Retina (tissue), 1 donor: ENCODE results near the gene RBSN.

ENCODE experiments used
- DNase-seq: peaks from one replicate; pipeline ENCODE4 v3.0.0-alpha.2; 2016

The RBSN gene

DNA sequence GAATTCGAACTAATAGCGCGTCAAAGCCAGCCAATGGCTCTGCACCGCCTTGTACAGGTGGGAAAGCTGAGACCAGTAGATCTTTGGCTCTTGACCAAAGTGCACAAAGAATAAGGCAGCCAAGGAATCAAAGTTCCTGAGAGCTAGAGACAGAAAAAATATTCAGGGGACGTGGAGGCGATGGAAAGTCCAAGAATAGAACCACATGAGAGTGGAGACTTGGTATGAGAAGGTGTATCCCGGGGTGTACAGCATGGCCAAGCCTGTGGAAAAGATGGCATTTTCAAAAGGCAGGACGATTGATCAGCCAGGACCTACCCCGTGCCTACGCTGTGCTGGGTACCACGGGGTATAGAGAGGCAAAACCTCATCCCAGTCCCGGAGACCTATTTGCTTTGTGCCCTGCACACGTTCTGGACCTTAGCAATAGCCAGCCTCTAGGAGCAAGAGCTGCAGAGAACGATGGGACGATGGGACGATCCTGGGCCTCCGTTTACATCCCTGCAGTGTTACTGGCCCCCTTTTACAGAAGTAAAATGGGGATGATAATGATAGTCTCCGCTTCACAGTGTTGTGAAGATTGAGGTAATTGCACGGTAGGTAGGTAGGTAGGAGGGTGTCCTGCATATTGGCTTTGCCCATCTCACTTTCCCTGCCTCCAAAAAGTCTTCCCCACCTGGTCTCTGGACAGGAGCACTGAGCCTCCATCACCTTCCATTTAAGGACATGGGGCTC lies 583 bp upstream of the RBSN start:
- DNase-seq: no peak

DNA sequence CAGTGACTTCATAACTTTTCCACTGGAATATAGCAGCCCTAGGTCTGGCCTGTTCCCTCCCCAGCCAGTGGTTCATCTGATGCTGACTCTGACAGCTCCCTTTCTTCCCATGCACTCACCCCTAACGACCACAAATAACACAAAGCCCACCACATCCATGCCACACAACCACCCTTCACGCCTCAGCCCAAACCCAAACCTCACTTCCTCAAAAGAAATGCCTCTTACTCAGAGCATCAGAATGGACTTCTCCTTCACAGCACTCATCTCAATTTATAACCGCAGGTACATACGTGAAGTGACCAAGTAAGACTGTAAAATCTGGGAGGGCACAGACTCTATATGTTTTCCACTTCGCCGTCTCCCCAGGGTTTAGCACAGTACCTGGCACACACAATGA lies 1.1 kb downstream of the RBSN start:
- DNase-seq: no peak

DNA sequence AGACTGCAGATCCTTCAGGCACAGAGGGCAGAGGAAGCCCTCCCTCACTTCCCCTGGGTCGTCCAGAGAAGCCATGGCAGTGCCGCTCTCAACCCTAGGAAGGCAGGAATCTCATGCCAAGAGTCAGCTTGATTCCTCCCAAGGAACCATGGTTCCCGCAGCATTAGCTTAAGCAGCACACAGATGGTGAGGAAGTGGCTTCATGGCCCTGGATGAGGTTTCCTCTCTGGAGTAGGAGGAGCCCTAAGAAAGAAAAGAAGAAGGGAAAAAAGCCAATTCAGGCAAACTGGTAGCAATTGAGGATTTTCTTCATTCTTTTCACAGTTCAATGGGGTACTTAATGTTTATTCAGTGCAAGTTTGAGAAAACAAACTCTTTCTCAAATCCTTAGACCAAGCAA lies 2.9 kb downstream of the RBSN start:
- DNase-seq: no peak

DNA sequence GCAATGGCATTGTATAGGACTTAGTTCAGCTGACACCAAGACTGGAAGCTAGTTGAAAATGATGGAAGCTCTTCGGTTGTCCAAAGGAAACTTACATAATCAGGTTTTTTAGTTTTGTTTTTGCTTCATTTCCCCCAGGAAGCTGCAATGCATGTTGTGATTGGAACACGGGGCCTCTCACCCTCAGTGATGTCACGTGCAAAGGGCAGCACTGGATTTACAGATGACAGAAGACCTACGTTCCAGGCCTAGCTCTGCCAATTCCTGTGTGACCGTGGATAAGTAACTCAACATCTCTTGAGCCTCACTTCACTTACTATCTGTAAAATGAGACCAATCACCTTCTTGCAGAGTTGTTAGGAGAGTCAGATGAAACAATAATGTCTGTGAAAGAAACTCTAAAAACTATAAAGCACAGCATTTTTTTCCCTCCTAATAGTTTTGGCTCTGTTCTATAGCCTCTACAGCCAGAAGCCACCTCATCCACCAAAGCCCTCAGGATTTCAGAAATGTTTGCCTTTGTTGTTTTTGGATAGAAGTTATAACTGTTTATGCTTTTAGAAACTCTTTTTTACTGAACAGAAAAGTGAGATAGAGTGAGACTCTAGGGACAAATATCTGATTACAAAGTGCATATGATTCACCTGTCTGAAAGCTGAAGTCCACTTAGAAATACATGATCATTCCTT lies 4.6 kb downstream of the RBSN start:
- DNase-seq: no peak

DNA sequence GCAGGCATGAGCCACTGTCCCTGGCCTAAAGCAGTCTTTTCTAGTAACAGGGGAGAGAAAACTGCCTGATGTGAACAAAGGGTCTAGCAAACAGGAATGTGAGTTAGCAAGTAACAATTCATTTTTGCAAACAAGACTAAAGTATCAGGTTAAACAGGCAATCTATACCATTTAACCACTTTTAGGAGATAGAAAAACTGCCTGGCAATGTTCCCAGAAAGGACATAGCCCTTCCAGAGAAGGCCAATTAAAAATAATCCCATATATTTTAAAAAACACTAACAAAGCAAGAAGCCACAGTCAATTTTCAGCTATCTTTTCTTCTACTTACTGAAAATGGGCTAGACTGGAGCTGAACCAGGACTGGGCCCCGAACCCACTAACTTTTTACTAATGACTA lies 6.3 kb downstream of the RBSN start:
- no peak for DNase-seq

DNA sequence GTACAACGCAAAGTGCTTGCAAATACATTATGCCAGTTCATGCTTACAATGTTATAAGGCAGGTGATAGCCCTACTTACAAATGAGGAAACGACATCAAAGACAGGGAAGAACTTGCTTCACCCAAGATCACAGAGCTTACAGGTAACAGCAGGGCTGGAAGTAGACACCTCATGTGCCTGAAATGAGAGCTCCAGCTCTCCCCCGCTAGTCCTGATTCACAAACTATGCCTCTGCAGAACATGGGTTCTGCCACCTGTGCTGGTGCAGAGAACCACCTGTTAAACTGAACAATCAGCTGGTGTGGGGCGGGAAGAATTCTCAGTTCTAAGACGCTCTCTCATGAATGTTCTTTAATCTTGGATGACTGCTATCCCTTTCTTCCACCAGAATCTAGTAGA lies 7.4 kb downstream of the RBSN start:
- DNase-seq: no peak

DNA sequence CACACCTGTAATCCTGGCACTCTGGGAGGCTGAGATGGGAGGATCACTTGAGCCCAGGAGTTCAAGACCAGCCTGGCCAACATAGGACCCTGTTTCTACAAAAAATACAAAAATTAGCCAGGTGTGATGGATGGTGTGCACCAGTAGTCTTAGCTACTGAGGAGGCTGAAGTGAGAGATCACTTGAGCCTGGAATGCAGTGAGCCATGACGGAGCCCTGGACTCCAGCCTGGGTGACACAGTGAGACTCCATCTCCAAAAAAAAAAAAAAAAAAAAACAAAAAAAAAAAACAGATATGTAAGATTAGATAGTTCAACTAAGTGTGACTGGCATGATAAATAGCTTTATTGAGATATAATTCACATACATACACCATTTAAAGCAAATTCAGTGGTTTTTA lies 9.7 kb downstream of the RBSN start:
- no peak for DNase-seq

DNA sequence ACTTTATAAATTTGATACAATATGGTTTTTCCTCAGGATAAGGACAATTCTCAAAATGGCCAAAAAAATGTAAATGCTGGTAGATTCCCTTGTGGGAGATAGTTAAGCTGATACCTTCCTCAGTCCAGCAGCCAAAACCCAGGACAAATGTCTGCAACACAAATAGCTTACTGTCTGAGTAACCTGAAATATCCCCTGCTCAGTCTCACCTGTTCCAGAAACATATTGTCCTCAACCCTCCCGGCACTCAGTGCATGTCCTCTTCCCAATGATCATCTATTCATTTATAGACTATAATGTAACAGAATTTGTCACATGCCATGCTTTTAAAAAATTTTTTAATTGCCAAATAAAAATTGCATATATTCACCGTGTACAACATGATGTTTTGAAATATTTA lies 12.2 kb downstream of the RBSN start:
- DNase-seq: no peak

DNA sequence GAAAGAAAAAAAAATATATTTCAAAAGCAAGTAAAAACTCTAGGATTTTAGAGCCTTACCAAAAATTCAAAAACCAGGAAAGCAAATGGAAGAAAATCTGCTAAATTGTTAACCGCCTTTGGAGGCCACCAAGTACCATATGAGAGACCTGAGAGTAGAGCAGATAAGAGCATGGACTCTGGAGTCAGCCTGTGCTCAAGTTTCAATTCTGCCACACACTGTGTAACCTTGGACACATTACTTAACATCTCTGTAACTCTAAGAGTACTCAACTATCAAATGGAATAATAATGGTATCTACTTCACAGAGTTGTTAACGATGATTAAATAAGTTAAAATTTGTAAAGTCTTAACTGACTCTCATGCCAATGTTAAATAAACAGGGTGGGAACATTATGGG lies 12.7 kb downstream of the RBSN start:
- no peak for DNase-seq

DNA sequence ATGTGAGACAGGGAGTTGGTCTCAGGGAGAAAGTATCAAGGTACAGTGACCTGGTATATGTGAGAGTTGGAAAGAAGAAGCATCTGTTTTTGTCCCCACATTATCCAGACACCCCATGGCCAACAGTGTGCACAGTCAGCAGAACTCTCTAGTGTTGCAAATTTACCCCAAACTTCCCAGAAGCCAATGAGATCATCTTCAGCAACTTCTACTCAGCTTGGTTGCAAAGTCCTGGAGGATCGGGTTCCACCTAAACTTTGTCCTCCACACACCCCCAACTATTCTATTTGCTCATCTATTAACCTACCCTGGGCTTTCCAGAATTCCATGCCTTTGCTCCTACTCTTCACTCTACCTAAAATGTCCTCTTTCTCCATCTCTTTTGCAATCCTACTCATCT lies 15.7 kb downstream of the RBSN start:
- no peak for DNase-seq

DNA sequence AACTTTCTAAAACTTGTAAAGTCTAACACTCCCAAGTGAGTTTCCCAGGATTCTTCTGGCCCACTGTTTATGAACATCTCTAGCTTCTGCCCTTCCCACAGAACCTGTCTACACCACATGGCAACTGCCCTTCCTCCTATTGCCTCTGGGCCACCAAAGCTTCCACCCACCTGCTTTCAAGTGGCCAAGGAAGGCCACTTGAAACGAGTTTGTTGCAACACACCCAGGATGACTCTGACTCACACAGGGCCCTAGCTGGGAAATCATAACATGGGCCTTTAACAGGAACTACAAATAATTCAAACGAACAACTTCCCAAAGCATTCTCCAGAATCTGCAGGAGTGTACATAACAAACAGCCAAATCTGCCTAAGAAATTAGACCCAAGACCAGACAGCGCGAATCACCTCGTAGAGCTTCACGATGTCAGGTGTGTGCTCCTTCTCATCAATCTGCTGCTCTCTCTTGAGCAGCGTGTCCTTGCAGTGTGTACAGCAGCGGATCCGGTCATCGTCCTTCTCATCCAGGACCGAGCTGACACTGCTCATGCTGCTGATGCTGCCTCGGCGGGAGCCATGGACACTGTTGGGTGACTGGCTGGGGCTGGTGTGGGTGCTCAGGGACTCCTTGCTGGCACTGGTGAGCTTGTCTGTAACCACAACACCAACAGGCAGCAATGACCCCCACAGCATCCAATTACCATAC lies 16.8 kb downstream of the RBSN start:
- no peak for DNase-seq

DNA sequence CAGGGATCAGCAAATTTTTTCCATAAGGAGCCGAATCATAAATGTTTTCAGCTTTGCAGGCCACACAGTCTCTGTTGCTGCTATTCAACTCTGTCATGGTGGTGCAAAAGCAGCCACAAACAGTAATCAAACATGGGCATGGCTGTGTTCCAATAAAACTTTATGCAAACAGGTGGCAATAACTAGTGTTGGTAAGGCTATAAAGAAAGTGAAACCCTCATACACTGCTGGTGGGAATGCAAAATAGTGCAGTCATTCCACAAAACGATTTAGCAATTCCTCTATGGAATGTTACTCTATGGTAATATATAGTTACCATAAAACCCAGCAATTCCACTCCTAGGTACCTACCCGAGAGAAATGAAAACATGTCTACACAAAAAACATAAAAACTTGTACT lies 19.9 kb downstream of the RBSN start:
- DNase-seq: no peak

DNA sequence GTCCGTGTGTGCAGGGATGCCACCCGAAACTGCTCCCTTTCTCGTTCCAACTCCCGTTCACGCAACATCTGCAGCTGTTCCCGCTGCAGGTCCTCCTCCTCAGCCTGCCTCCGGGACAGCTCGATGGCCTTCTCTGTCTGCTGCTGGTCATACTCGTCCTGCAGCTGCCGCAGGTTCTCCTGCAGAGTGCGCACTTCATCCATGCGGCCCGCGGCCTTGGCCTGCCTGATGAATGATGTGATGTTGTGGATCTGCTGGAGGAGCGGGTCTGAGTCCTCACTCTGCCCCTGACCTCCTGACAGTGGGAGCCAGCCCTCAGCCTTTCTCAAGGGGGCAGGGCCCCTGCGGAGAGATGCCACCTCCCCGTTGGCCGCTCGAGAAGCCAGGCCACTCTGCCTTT lies 24.4 kb downstream of the RBSN start:
- DNase-seq: no peak

DNA sequence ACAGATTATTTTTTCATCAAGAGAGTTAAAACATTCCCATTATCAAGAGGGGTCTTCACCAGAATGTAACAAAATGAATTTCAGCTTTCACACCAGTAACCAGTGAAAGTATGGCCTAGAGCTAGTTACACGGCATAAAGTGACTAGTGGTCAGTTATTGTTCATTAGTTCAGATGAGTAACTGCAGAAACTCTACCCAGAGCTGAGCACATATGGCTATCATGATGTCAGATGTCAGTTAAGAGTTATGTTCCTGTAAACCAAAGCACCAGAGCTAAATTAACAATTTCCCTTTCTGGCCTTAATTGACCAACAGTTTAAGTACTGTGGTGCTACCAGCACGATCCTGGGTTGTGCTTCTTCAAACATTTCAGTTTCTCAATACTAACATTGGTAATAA lies 27.2 kb downstream of the RBSN start:
- DNase-seq: no peak

DNA sequence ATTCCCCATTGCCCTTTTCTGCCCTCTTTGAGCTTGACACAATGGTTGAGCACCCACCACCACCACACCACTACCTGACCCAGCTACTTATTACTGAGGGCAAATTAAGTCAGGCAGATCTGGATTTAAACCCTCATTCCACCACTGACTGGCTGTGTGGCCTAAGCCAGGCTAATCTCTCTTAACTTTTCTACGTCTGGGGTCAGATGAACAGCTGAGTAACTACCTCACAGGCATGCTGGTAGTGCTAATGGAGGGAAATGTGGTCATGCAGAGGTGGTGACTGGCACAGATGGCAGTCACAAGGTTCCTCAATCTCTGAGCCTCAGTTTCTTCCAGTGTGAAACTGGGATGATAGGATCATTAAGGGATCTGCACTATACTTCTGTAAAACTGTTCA lies 29.5 kb downstream of the RBSN start:
- DNase-seq: no peak

DNA sequence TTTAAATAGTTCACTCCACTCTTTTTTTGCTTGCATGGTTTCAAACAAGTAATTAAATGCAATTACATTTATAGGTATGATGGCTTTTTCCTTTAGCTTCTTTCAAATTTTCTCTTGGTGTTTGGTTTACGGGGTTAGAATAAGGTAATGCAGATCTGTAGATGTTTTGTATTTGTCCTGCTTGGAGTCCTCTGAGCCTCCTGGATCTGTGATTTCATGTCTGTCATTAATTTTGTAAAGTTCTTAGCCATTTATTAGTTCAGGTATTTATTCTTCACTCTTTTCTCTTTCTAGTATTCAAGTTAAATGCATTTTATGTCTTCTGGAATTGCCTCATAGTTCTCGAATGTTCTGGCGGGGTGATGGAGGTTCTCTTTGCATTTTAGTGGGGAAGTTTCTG lies 32.5 kb downstream of the RBSN start:
- DNase-seq: no peak

DNA sequence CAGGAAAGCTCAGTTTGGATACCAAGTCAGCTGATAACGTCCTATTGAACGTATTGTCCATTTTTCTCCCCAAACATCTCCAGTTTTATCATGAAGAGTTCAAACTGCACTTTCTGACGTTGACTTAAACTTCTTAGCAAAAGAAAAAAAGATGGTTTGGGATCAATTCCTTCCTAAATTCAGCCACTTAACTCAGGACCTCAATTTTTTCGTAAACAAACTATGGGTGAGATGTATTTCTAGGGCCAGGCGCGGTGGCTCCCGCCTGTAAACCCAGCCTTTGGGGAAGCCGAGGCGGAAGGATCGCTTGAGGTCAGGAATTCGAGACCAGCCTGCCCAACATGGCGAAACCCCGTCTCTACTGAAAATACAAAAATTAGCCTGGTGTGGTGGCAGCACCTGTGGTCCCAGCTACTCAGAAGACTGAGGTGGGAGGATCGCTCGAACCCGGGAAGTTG lies 33.4 kb downstream of the RBSN start:
- DNase-seq: peak; percentile 11

DNA sequence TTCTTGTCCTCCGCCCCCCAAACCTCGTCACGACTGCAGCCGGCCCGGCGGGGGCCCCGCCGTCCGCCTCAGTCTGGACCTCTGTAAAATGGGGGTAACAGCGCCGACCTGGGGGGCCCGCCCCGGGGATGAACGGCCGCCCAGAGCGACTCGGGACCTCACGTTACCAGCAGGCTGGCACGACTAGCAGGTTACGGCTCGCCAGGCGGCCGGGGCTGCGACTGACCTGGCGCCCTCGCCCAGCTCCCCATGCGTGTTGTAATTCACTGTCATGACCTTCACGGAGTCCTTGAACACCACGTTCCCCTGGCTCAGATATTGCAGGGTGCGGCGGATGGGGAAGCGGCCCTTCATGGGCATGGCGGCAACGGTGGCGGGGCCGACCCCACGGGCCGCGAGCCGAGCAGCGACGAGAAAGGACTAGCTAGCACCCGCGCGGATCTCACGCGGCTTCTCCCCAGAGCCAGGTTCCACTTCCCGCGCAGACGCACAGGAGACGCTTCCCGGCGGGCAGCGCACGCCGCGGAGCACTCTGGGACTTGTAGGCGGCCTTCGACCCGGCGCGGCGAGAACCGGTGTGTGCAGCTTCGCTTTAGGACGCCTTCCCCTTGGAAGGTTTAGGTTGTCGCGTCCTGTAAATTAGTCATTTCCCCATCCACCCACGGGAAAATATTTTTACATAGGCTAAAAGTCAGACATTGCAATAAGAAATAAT lies 34.0 kb downstream of the RBSN start, which contains the start of gene MRPS25:
TSS of gene MRPS25 (minus strand) at position 481 of the 715 bp plus-strand sequence. CDS start at position 360, 121 bp downstream.
- peak; percentile 94 for DNase-seq

DNA sequence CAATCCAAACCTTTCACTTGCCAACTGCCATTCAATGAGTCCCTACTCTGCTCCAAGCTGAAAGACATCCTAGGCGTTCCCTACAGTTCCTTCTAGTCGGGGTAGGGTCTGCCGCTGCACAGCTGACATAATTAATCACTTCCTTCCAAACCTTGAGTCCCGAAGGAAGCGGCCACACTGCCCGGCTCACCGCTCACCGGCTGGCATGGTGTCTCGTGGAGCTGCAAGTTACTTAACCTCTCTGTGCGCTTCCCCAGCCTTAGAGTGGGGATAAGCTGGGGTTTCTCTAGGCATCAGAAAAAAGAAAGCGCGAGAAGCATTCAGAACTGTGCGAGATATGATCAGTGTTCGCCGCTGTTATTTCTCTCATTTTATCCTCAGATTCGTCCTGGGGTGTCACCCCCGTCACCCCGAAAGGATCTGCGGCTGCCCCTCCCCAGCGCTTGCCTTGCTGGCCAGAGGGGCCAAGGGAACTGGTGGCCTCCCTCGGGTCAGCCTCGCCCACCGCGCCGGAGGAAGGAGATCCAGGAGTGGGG lies 34.6 kb downstream of the RBSN start:
- DNase-seq: peak; percentile 44

DNA sequence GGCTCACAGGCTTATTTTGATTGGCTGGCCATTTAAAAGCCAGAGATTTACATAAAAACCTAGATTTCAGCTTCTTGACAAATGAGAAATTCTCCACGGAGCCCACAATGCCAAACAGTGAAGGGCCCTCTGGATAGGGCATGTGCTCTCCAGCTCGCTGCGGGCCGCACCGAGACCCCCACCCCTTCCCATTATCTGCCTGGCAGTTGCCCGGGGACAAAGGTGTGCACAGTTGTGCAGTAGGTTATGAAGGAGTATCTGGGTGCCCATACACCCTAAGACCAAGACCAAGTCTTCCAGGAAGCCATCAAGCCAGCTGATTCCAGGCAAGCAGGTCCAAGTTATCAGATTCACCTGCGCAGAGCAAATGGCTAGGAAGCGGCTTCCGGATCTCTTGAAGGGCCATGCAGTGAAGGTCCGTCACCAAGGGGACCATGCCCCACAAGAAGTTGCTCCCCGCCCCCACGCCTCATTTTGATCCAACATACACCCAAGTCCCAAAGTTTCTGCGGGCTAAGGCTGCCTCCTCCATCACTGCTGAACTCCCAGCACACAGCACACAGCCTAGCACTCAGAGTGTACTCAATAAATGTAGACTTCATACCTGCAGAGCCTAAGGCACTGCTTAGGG lies 35.2 kb downstream of the RBSN start:
- no peak for DNase-seq

DNA sequence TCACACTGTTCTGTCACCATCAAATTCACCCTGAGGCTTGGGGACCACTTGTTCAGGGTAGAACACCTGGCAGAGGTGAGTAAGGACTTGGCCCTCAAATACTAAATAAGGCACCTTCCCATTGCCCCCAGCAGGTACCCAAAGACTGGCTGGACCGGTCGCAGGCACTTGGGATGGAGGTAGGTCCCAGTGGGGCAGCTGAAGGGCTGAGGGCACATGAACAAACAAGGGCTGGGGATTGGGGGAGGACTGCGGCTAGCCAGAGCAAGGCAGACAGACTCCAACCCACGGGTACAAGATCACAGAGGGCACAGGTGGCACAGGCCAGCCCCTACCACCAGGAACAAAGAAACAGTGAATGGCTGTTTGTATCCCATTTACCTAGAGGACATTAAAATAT lies 35.7 kb downstream of the RBSN start:
- no peak for DNase-seq

DNA sequence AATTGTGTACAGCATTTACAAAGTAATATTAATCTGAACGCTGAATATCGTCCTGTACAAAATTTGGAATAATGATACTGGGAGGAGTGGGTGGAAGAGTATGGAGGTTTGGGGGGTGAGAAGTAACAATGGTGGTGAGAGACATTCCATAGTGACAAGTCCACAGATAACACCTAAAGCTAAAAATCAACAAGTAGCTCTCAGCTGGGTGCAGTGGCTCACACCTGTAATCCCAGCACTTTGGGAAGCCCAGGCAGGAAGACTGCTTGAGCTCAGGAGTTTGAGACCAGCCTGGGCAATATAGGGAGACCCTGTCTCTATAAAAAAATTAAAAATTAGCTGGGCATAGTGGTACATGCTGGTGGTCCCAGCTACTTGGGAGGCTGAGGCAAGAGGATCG lies 38.9 kb downstream of the RBSN start:
- DNase-seq: no peak
